Common myeloid progenitor, CD34-positive (primary cell): ENCODE measurements around the gene GDF2.

ENCODE experiments used
- CTCF ChIA-PET: fragments of 350-600 bp; sonication (Branson Sonifier 250); formaldehyde crosslinking; loops from one replicate; lab custom pipeline; 2021; ENCODE audit warnings: antibody characterized with exemption; lab: Charles Lee
- POLR2A ChIA-PET: fragments of 350-600 bp; sonication (Branson Sonifier 250); formaldehyde crosslinking; loops from one replicate; lab custom pipeline; 2021; ENCODE audit warnings: antibody characterized with exemption; lab: Charles Lee
- DNase-seq, 3 donors: peaks; one replicate each; pipeline versions ENCODE4 v3.0.0 to v3.0.0-alpha.2; 2013
- H3K27ac ChIP-seq, 2 experiments: 1 replicate in 1 of 2; 2 replicates in 1 of 2; pipeline ENCODE4 v1.7.0; 2013; ENCODE audit warnings: inconsistent platforms in 2 of 2, low read length in 2 of 2, mild to moderate bottlenecking in 2 of 2, low read depth in 1 of 2, moderate library complexity in 1 of 2; ENCODE audit not compliant: severe bottlenecking in 2 of 2, insufficient read depth in 1 of 2, poor library complexity in 1 of 2
- H3K27me3 ChIP-seq, 5 experiments: replicated peaks in 2 of 5; 1 replicate in 3 of 5; 2 replicates in 2 of 5; pipeline versions ENCODE4 v1.6.1 to v1.7.0; 2013; ENCODE audit warnings: low read length in 4 of 5, mild to moderate bottlenecking in 2 of 5, moderate library complexity in 2 of 5, inconsistent platforms in 1 of 5; ENCODE audit not compliant: insufficient read depth in 5 of 5, control insufficient read depth in 4 of 5
- H3K36me3 ChIP-seq, 4 experiments: 1 replicate in 2 of 4; 2 replicates in 2 of 4; pipeline versions ENCODE4 v1.6.1 to v1.7.0; 2013; ENCODE audit warnings: low read length in 3 of 4, control low read depth in 1 of 4, mild to moderate bottlenecking in 1 of 4; ENCODE audit not compliant: control insufficient read depth in 4 of 4, insufficient read depth in 4 of 4
- H3K4me1 ChIP-seq, 4 experiments: 1 replicate in 3 of 4; 2 replicates in 1 of 4; pipeline versions ENCODE4 v1.6.1 to v1.7.1; 2013; ENCODE audit warnings: low read length in 3 of 4, mild to moderate bottlenecking in 3 of 4, control low read depth in 1 of 4, inconsistent platforms in 1 of 4, moderate library complexity in 1 of 4; ENCODE audit not compliant: control insufficient read depth in 4 of 4, insufficient read depth in 4 of 4; ENCODE audit errors: control extremely low read depth in 1 of 4
- H3K4me3 ChIP-seq, 7 experiments: 1 replicate in 4 of 7; 2 replicates in 3 of 7; pipeline versions ENCODE4 v1.5.1 to v1.7.0; 2013; ENCODE audit warnings: mild to moderate bottlenecking in 7 of 7, low read length in 6 of 7, moderate library complexity in 6 of 7, inconsistent platforms in 2 of 7, low read depth in 2 of 7, control low read depth in 1 of 7; ENCODE audit not compliant: insufficient read depth in 4 of 7, control insufficient read depth in 1 of 7; ENCODE audit errors: extremely low read depth in 1 of 7
- H3K9me3 ChIP-seq, 5 experiments: 1 replicate in 4 of 5; 2 replicates in 1 of 5; pipeline versions ENCODE4 v1.6.1 to v1.7.1; 2013; ENCODE audit warnings: low read length in 4 of 5, mild to moderate bottlenecking in 2 of 5, inconsistent platforms in 1 of 5, low read depth in 1 of 5, moderate library complexity in 1 of 5; ENCODE audit not compliant: control insufficient read depth in 4 of 5, insufficient read depth in 2 of 5; ENCODE audit errors: control extremely low read depth in 1 of 5
- WGBS: methylation state at CpG from one replicate; pipeline ENCODE4 v1.1.5; 2013; ENCODE audit not compliant: insufficient coverage; 5-methylcytosine and 5-hydroxymethylcytosine counted together

The GDF2 gene

DNA sequence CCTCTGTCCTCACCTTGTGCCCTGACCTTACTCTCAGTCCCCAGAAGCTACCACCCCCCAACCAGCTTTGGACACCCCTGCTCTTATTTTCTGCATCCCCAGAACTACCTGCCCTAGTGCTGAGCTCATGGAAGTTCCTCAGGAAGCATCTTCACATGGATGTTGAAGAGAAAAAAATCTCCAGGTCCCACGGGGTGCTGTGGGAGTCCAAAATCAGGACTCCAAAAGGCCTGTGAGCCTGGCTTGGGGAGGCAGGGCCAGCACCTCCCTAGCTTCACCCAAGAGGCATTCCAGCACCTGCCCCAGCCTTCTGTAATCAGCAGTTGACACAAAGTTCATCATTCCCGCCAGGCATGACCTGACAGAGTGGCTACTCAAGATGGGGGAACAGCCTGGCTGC is 43.0 kb upstream of the GDF2 start:
- Histone ChIP-seq H3K4me1 (peaks cover 0 to 16% (median 13%) of the 10 kb centered on the region in 4 experiments), H3K27me3 (peaks cover 0 to 2% (median 0%) of the 10 kb centered on the region in 5 experiments), H3K36me3 (no peaks in the 10 kb centered on the region), H3K9me3 (no peaks in the 10 kb centered on the region), H3K4me3 (no peak overlapping the region), H3K27ac (no peak overlapping the region)
- no peak for DNase-seq
- ChIA-PET POLR2A (no interaction called here), CTCF (interaction anchor here (1.1 to 2.0 kb wide), 3 partner anchors 19 to 231 kb away, joined by 3 to 5 read pairs (median 5); no protein-coding TSS in a partner anchor)
- 94% methylated on average over 2 of the region's 2 CpGs for WGBS

DNA sequence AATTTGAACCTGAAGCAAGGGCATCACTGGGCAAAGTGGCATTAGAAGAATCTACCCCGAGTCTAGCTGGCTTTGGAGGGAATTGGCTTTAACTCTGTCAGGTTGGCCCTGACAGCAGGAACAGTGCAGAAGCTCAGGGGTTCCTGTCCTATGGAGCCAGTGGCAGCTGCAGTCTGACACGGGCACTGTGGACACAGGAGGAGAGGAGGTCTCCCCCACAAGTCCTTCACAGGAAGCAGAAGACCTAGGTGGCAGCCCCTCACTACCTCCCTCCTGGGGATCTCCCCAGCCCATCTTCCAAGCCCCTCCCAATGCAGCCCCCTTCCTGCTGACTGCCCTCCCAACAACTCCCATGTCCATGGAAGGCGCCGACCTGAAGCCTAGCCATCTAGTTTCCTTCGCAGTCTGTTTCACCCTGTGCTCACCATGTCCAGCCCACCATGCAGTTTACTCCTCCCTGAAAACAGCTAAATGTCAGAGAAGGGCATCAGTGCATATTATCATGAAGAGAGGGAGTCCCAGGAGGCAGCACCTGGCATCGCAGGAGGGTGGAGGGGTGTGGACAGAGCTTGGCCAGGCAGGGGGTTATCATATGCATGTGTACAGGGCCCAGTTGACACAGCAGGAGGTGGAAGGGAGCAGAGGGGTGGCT is 40.1 kb upstream of the GDF2 start:
- H3K36me3 ChIP-seq, result no peaks in the 10 kb centered on the region
- POLR2A ChIA-PET, result no interaction called here
- no peak overlapping the region for H3K27ac ChIP-seq
- H3K27me3 ChIP-seq, result peaks cover 0 to 2% (median 0%) of the 10 kb centered on the region in 5 experiments
- 89% methylated on average over 5 of the region's 6 CpGs for WGBS
- no peak for DNase-seq
- no peaks in the 10 kb centered on the region for H3K9me3 ChIP-seq
- CTCF ChIA-PET, result interaction anchor here (0.8 to 1.3 kb wide), 5 partner anchors 16 to 270 kb away, joined by 3 to 4 read pairs (median 3); no protein-coding TSS in a partner anchor
- H3K4me3 ChIP-seq, result no peak overlapping the region
- peaks cover 0 to 25% (median 16%) of the 10 kb centered on the region in 4 experiments for H3K4me1 ChIP-seq

DNA sequence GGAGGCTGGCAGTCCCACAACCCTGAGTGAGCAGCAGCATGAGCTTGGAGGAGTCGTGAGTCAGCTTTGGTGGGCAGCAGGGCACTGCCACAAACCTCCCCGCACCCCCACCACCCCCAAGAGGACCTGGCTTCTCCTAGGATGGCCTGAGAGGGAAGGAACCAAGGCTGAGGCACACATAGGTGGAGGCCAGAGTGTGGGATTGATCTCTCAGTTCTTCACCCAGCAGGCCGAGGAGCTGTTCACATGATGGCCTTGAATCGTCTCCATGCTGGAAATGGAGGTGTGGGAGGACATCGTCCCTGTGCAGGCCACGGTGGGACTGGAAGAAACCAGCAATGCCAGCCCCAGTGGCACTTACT is 39.6 kb upstream of the GDF2 start:
- ChIA-PET POLR2A (no interaction called here), CTCF (interaction anchor here (1.2 to 1.3 kb wide), 5 partner anchors 15 to 258 kb away, joined by 3 to 4 read pairs (median 3); no protein-coding TSS in a partner anchor)
- WGBS, result 95% methylated on average over 5 of the region's 6 CpGs

DNA sequence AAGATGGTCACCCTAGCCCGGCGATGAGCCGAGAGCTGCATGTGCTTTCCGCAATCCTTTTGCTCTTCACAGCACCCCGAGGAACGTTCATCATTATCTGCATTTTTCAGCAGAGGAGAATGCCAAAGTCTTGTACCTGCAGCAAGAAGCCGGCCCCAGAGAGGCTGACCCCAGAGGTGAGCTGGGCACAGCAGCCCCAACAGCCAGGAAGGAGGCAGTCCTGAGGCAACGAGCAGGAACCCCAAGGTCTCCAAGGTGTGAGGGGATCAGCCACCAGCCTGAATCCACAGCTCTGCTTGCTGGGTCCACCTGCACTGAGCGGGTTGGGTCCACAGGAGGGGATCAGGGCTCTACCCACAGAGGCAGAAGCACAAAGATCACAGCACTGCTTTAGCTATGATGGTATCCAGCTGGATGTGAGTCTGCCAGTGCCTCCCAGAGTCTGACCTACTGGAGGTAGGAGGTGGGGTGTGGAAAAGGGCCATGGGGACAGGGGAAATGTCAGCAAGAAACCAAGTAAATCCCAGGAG is 39.1 kb upstream of the GDF2 start:
- Histone ChIP-seq H3K9me3 (no peaks in the 10 kb centered on the region), H3K27me3 (peaks cover 0 to 2% (median 0%) of the 10 kb centered on the region in 5 experiments), H3K36me3 (no peaks in the 10 kb centered on the region), H3K4me1 (peaks cover 0 to 15% (median 6%) of the 10 kb centered on the region in 4 experiments), H3K27ac (no peak overlapping the region), H3K4me3 (no peak overlapping the region)
- CTCF ChIA-PET, result interaction anchor here (1.2 to 1.3 kb wide), 3 partner anchors 25 to 235 kb away, joined by 3 to 4 read pairs (median 3); no protein-coding TSS in a partner anchor
- POLR2A ChIA-PET, result no interaction called here
- no peak for DNase-seq
- WGBS, result 83% methylated on average over 9 of the region's 9 CpGs

More for the DNA sequence above, 39.6 kb upstream of the GDF2 start:
- Histone ChIP-seq H3K4me3 (no peak overlapping the region), H3K27me3 (peaks cover 0 to 2% (median 0%) of the 10 kb centered on the region in 5 experiments), H3K4me1 (peaks cover 0 to 20% (median 11%) of the 10 kb centered on the region in 4 experiments), H3K9me3 (no peaks in the 10 kb centered on the region), H3K36me3 (no peaks in the 10 kb centered on the region), H3K27ac (no peak overlapping the region)
- no peak for DNase-seq

DNA sequence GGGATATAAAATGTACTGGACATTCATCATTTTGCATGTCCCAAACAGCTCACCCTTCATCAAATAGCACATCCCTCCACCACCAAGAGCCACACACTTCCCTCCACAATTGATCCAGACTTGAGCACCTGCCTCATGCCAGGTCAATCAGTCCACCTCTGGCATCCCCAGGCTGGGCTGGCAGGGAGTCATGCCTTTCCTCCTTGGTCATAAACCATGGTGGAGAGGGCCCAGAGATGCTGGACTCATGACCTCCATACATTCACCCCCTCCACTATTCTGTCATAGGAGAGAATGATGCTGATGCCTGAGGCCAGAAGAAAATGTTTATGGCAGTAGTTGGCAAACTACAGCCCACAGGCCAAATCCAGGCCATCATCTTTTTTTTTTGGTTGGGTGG is 38.4 kb upstream of the GDF2 start:
- DNase-seq, result no peak
- ChIA-PET POLR2A (no interaction called here), CTCF (interaction anchor here (1.2 kb wide), 1 partner anchor 28 kb away, joined by 3 read pairs; no protein-coding TSS in a partner anchor)
- Histone ChIP-seq H3K27ac (no peak overlapping the region), H3K9me3 (no peaks in the 10 kb centered on the region), H3K4me3 (no peak overlapping the region), H3K36me3 (no peaks in the 10 kb centered on the region), H3K4me1 (peaks cover 0 to 13% (median 5%) of the 10 kb centered on the region in 4 experiments), H3K27me3 (peaks cover 0 to 2% (median 0%) of the 10 kb centered on the region in 5 experiments)

DNA sequence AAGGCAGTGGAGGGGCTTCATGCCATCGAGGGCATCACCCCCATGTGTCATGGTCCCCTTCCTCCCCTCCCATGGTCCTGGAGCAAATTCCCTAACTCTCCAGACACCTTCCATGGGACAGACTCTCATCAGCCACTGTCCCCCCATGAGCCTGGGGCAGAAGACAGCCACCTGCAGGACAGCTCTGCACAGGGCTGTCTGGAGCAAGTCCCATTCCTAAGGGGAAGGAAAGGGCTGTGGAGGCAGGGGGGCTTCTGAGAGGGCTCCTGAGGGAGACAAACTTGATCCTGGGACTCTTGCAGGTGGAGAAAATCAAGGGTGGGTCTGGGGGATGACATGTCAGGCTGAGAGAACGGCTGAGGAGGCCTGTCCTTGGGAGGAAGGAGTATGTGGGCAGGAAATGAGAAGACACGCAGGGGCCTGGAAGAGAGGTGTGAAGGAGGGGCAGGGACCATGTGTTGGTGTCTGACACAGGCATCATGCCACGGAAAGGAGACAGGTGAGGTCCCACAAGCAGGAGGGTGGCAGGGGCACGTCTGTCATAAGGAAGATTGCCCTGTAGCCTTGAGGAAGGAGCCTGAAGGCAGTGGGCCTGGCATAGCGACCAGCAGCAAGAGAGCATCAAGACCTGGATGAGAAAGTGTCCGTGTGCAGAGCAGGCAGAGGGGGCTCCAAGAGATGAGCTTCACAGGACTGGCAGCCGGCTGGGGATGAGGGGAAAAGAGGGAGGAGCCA is 36.7 kb upstream of the GDF2 start:
- Histone ChIP-seq H3K36me3 (no peaks in the 10 kb centered on the region), H3K4me3 (no peak overlapping the region), H3K4me1 (peaks cover 0 to 14% (median 5%) of the 10 kb centered on the region in 4 experiments), H3K27me3 (peaks cover 0 to 6% (median 0%) of the 10 kb centered on the region in 5 experiments), H3K27ac (no peak overlapping the region), H3K9me3 (no peaks in the 10 kb centered on the region)
- no peak for DNase-seq
- WGBS, result 80% methylated on average over 7 of the region's 8 CpGs
- CTCF ChIA-PET, result interaction anchor here (2.9 kb wide), 1 partner anchor 11 kb away, joined by 8 read pairs; no protein-coding TSS in a partner anchor
- POLR2A ChIA-PET, result no interaction called here
